H1 (cell line): ENCODE data around the gene PSPN. TPM values are rescaled to one million over a fixed set of nuclear protein-coding genes. Genes with fewer than 3 reads are reported as not detected.

Experiments used
- CTCF ChIA-PET: fragments of 300-600 bp; sonication (Branson Sonifier 250); formaldehyde crosslinking; loops from one replicate; lab custom pipeline; 2021; ENCODE audit not compliant: partially characterized antibody; lab: Charles Lee
- POLR2A ChIA-PET: fragments of 300-600 bp; sonication (Branson Sonifier 250); formaldehyde crosslinking; loops from one replicate; lab custom pipeline; 2021; ENCODE audit warnings: inconsistent platforms; ENCODE audit not compliant: partially characterized antibody; lab: Charles Lee
- DNase-seq, 2 experiments: peaks; one replicate each; pipeline versions ENCODE4 v3.0.0 to v3.0.0-alpha.2; 2010 to 2022; ENCODE audit warnings: low spot score in 2 of 2, low read depth in 1 of 2, mixed read lengths in 1 of 2
- FAIRE-seq: peaks from 2 replicates; lab custom pipeline; 2011; peaks lifted over from hg19 to GRCh38; lab: Jason Lieb, UNC
- H2AFZ ChIP-seq: 2 replicates; pipeline ENCODE4 v1.8.1; 2012; ENCODE audit warnings: low read length, inconsistent platforms
- H2AK5ac ChIP-seq: 2 replicates; pipeline ENCODE4 v1.6.1; 2013; ENCODE audit warnings: low read depth, low read length
- H2BK120ac ChIP-seq: replicated peaks from 2 replicates; pipeline ENCODE3; 2013; ENCODE audit warnings: low read depth, low read length, inconsistent platforms
- H2BK12ac ChIP-seq: 2 replicates; pipeline ENCODE4 v1.6.1; 2013; ENCODE audit warnings: low read depth, low read length
- H2BK15ac ChIP-seq: 2 replicates; pipeline ENCODE4 v1.6.1; 2013; ENCODE audit warnings: low read length
- H2BK20ac ChIP-seq: 2 replicates; pipeline ENCODE4 v1.6.1; 2013; ENCODE audit warnings: low read length
- H2BK5ac ChIP-seq: 2 replicates; pipeline ENCODE4 v1.6.1; 2013; ENCODE audit warnings: low read depth, low read length
- H3K14ac ChIP-seq: 2 replicates; pipeline ENCODE4 v1.6.1; 2013; ENCODE audit warnings: inconsistent platforms; ENCODE audit not compliant: insufficient read length
- H3K18ac ChIP-seq: 2 replicates; pipeline ENCODE4 v1.6.1; 2013; ENCODE audit warnings: low read length; ENCODE audit errors: extremely low read depth
- H3K23ac ChIP-seq: 2 replicates; pipeline ENCODE4 v1.6.1; 2013; ENCODE audit warnings: inconsistent platforms; ENCODE audit not compliant: insufficient read length
- H3K23me2 ChIP-seq: 2 replicates; pipeline ENCODE4 v1.6.1; 2013; ENCODE audit warnings: low read depth, low read length
- H3K27ac ChIP-seq: 2 replicates; pipeline ENCODE4 v1.6.1; 2011; ENCODE audit warnings: low read depth, low read length, inconsistent platforms
- H3K27me3 ChIP-seq, 4 experiments: replicated peaks in 1 of 4; 1 replicate in 1 of 4; 2 replicates in 3 of 4; pipeline versions ENCODE4 v1.6.1 to v1.8.1; 2011 to 2013; ENCODE audit warnings: low read length in 3 of 4, mild to moderate bottlenecking in 3 of 4, inconsistent platforms in 2 of 4, mixed read lengths in 2 of 4, moderate library complexity in 1 of 4; ENCODE audit not compliant: control insufficient read depth in 3 of 4, insufficient read depth in 3 of 4; ENCODE audit errors: extremely low read depth in 1 of 4
- H3K36me3 ChIP-seq, 4 experiments: 2 replicates each; pipeline versions ENCODE4 v1.6.1 to v1.8.1; 2011 to 2013; ENCODE audit warnings: mild to moderate bottlenecking in 4 of 4, low read length in 3 of 4, moderate library complexity in 2 of 4, control low read depth in 1 of 4, inconsistent platforms in 1 of 4; ENCODE audit not compliant: insufficient read depth in 4 of 4, control insufficient read depth in 2 of 4
- H3K4ac ChIP-seq: replicated peaks from 2 replicates; pipeline ENCODE3; 2013; ENCODE audit warnings: low read length, low read depth, mixed read lengths, inconsistent platforms; ENCODE audit not compliant: insufficient read length
- H3K4me1 ChIP-seq, 4 experiments: replicated peaks in 1 of 4; 1 replicate in 1 of 4; 2 replicates in 3 of 4; pipeline versions ENCODE4 v1.6.1 to v1.8.1; 2011 to 2013; ENCODE audit warnings: low read length in 3 of 4, inconsistent platforms in 2 of 4, mixed read lengths in 1 of 4; ENCODE audit not compliant: insufficient read depth in 4 of 4, control insufficient read depth in 3 of 4
- H3K4me2 ChIP-seq, 2 experiments: 2 replicates each; pipeline versions ENCODE4 v1.6.1 to v1.8.1; 2011 to 2013; ENCODE audit warnings: low read depth in 2 of 2, low read length in 2 of 2, control low read depth in 1 of 2, inconsistent platforms in 1 of 2, mild to moderate bottlenecking in 1 of 2; ENCODE audit not compliant: insufficient read depth in 1 of 2
- H3K4me3 ChIP-seq, 4 experiments: fragments of 200-600, 300-600 bp in 1 of 4; sonication (generic), shearing (Covaris generic), sonication (Bioruptor Twin) in 1 of 4; 2 replicates each; pipeline versions ENCODE4 v1.5.1 to v1.8.1; 2011 to 2016; ENCODE audit warnings: low read length in 4 of 4, low read depth in 3 of 4, control low read depth in 2 of 4, inconsistent platforms in 2 of 4, mild to moderate bottlenecking in 2 of 4, mixed read lengths in 1 of 4, moderate library complexity in 1 of 4; ENCODE audit not compliant: insufficient read depth in 2 of 4; ENCODE audit errors: extremely low read depth in 1 of 4
- H3K56ac ChIP-seq: replicated peaks from 2 replicates; pipeline ENCODE3; 2013; ENCODE audit warnings: low read depth, mild to moderate bottlenecking, mixed read lengths, low read length, inconsistent platforms; ENCODE audit not compliant: insufficient read length
- H3K79me1 ChIP-seq: 2 replicates; pipeline ENCODE4 v1.6.1; 2013; ENCODE audit warnings: low read depth, low read length, control low read depth
- H3K79me2 ChIP-seq, 2 experiments: 2 replicates each; pipeline versions ENCODE4 v1.6.1 to v1.8.1; 2012 to 2013; ENCODE audit warnings: low read length in 2 of 2, mild to moderate bottlenecking in 2 of 2, inconsistent platforms in 1 of 2; ENCODE audit not compliant: insufficient read depth in 2 of 2, control insufficient read depth in 1 of 2
- H3K9ac ChIP-seq, 4 experiments: replicated peaks in 1 of 4; 1 replicate in 1 of 4; 2 replicates in 3 of 4; pipeline versions ENCODE4 v1.6.1 to v1.8.1; 2011 to 2013; ENCODE audit warnings: low read depth in 3 of 4, low read length in 3 of 4, control low read depth in 2 of 4, mild to moderate bottlenecking in 2 of 4, moderate library complexity in 2 of 4, inconsistent platforms in 1 of 4; ENCODE audit errors: extremely low read depth in 1 of 4
- H3K9me3 ChIP-seq, 2 experiments: 2 replicates each; pipeline versions ENCODE4 v1.6.1 to v1.8.1; 2012 to 2013; ENCODE audit warnings: mild to moderate bottlenecking in 2 of 2, moderate library complexity in 2 of 2, control low read depth in 1 of 2, inconsistent platforms in 1 of 2, low read depth in 1 of 2, low read length in 1 of 2, mixed read lengths in 1 of 2; ENCODE audit not compliant: insufficient read depth in 2 of 2
- H4K20me1 ChIP-seq, 2 experiments: replicated peaks in 1 of 2; 2 replicates each; pipeline versions ENCODE3 to v1.8.1; 2011 to 2013; ENCODE audit warnings: inconsistent platforms in 2 of 2, low read length in 2 of 2, mild to moderate bottlenecking in 1 of 2; ENCODE audit not compliant: insufficient read depth in 2 of 2, control insufficient read depth in 1 of 2
- H4K5ac ChIP-seq: 2 replicates; pipeline ENCODE4 v1.6.1; 2013; ENCODE audit warnings: low read length, low read depth, mixed read lengths, inconsistent platforms; ENCODE audit not compliant: insufficient read length
- H4K8ac ChIP-seq: 2 replicates; pipeline ENCODE4 v1.8.0; 2013; ENCODE audit warnings: mild to moderate bottlenecking, moderate library complexity, low read length, inconsistent platforms; ENCODE audit not compliant: insufficient read depth; ENCODE audit errors: extremely low read depth
- H4K91ac ChIP-seq: replicated peaks from 2 replicates; pipeline ENCODE3; 2013; ENCODE audit warnings: low read length, mixed read lengths, inconsistent platforms; ENCODE audit not compliant: insufficient read length
- BACH1 ChIP-seq: IDR thresholded peaks from 2 replicates; pipeline ENCODE4 v1.6.1; 2012; ENCODE audit warnings: low read length, improper control_type of control experiment
- BRCA1 ChIP-seq: IDR thresholded peaks from 2 replicates; pipeline ENCODE4 v1.6.1; 2012; ENCODE audit warnings: low read depth, low read length, improper control_type of control experiment
- FOSL1 ChIP-seq: IDR thresholded peaks from 2 replicates; pipeline ENCODE4 v1.6.1; 2011; ENCODE audit warnings: mild to moderate bottlenecking, low read depth, low read length, moderate library complexity; ENCODE audit not compliant: insufficient read depth
- KDM1A ChIP-seq: fragments of 200-600, 300-600 bp; sonication (generic); IDR thresholded peaks from 2 replicates; pipeline ENCODE4 v1.7.1; 2016; ENCODE audit warnings: mild to moderate bottlenecking, low read length, borderline replicate concordance
- NRF1 ChIP-seq: IDR thresholded peaks from 2 replicates; pipeline ENCODE4 v1.6.1; 2011; ENCODE audit warnings: mild to moderate bottlenecking, low read depth, low read length, improper control_type of control experiment
- PHF8 ChIP-seq: fragments of 200-600 bp; sonication (generic); conservative IDR thresholded peaks from 2 replicates; pipeline ENCODE4 v1.7.1; 2012; ENCODE audit warnings: low read depth, mild to moderate bottlenecking, inconsistent platforms, low read length, moderate library complexity
- RNF2 ChIP-seq: fragments of 200-900, 300-1000 bp; sonication (generic); IDR thresholded peaks from 2 replicates; pipeline ENCODE4 v1.7.1; 2016; ENCODE audit warnings: borderline replicate concordance, low read depth, mild to moderate bottlenecking, antibody characterized with exemption, low read length; ENCODE audit not compliant: poor library complexity, severe bottlenecking; ENCODE audit errors: missing control alignments
- SIN3A ChIP-seq, 2 experiments: IDR thresholded peaks in 1 of 2; conservative IDR thresholded peaks in 1 of 2; 2 replicates each; pipeline ENCODE4 v1.6.1; 2011 to 2012; ENCODE audit warnings: low read length in 2 of 2, improper control_type of control experiment in 1 of 2, low read depth in 1 of 2, mild to moderate bottlenecking in 1 of 2
- SIRT6 ChIP-seq: IDR thresholded peaks from one replicate; pipeline ENCODE4 v1.7.1; 2012; ENCODE audit warnings: low read length, inconsistent platforms
- SIX5 ChIP-seq: IDR thresholded peaks from 2 replicates; pipeline ENCODE4 v1.6.1; 2011; ENCODE audit warnings: mild to moderate bottlenecking, low read depth, low read length
- TCF12 ChIP-seq: IDR thresholded peaks from 2 replicates; pipeline ENCODE4 v1.6.1; 2011; ENCODE audit warnings: low read depth, mild to moderate bottlenecking, low read length
- WGBS, 2 experiments: shearing (Covaris generic) in 1 of 2; methylation state at CpG; one replicate each; pipeline versions ENCODE4 v1.1.6 to v1.1.7; 2013 to 2015; ENCODE audit warnings: low lambda C conversion rate in 2 of 2, mixed read lengths in 2 of 2, inconsistent platforms in 1 of 2, low coverage in 1 of 2, missing lambda C conversion rate in 1 of 2; ENCODE audit not compliant: insufficient replicate concordance in 2 of 2, insufficient coverage in 1 of 2, insufficient read length in 1 of 2; ENCODE audit errors: extremely low coverage in 1 of 2, missing lambda C conversion rate in 1 of 2; 5-methylcytosine and 5-hydroxymethylcytosine counted together
- polyA plus RNA-seq, 7 experiments: library from polyadenylated mRNA; depleted of rRNA in 3 of 7; stranded (reverse) in 5 of 7; unstranded in 2 of 7; fragments of >200 nt in 5 of 7; fragments of 200-250 nt in 2 of 7; gene quantifications; 1 replicate in 5 of 7; 2 replicates in 1 of 7; 4 replicates in 1 of 7; pipeline versions ENCODE4 v1.2.1 to v1.2.3, GENCODE V29; 2011 to 2013; ENCODE audit warnings: missing spikeins in 2 of 7, mixed read lengths in 2 of 7
- total RNA-seq: library from RNA; stranded (reverse); fragmentation: NEBNext Ultra II Directional; extraction: Animal tissue kit (Norgen Biotek cat#: 25700); gene quantifications from 2 replicates; pipeline ENCODE4 v1.2.1, GENCODE V29; 2021
- TF ChIP-seq, protein P1 (sequence below): IDR thresholded peaks from 2 replicates; pipeline ENCODE4 v1.6.1; 2011; ENCODE audit warnings: low read depth, mild to moderate bottlenecking, low read length; ENCODE audit not compliant: insufficient read depth

PSPN gene
- total and polyA plus RNA-seq, 2 of the 8 experiments (the other 6 are each of a cell fraction or from before 2014, with no cell fraction given), result 1.0 to 2.1 TPM

GRCh38 chr19:6334490-6335285 lies 41.0 kb downstream of the PSPN start:
- H3K14ac ChIP-seq, result no peak overlapping the region
- no peak overlapping the region for H2BK5ac ChIP-seq
- H3K4ac ChIP-seq, result no peak overlapping the region
- H3K56ac ChIP-seq, result no peak overlapping the region
- ChIA-PET CTCF (interaction anchor here (1.8 kb wide), 1 partner anchor 19 kb away, joined by 5 read pairs; no protein-coding TSS in a partner anchor), POLR2A (no interaction called here)
- no peak overlapping the region for H2BK120ac ChIP-seq
- WGBS, 2 experiments, result 75% methylated on average over 6 of the region's 6 CpGs; no CpG with 5 or more reads in 1 of the 2 experiments
- H3K18ac ChIP-seq, result no peak overlapping the region
- H4K20me1 ChIP-seq, result no peaks in the 10 kb centered on the region
- H3K9me3 ChIP-seq, result peaks cover 0 to 2% of the 10 kb centered on the region in 2 experiments; a peak in 2 of 4 replicates
- H3K23me2 ChIP-seq, result no peaks in the 10 kb centered on the region
- no peaks in the 10 kb centered on the region for H3K79me2 ChIP-seq
- H3K4me3 ChIP-seq, result no peak overlapping the region
- H2AFZ ChIP-seq, result no peak overlapping the region
- H2BK15ac ChIP-seq, result no peak overlapping the region
- FAIRE-seq, result no peak
- H2BK12ac ChIP-seq, result no peak overlapping the region
- no peak overlapping the region for H4K5ac ChIP-seq
- H3K27ac ChIP-seq, result no peak overlapping the region
- no peak overlapping the region for H4K8ac ChIP-seq
- no peak overlapping the region for H3K23ac ChIP-seq
- H3K27me3 ChIP-seq, result no peaks in the 10 kb centered on the region
- no peak overlapping the region for H4K91ac ChIP-seq
- no peak overlapping the region for H3K4me2 ChIP-seq
- no peaks in the 10 kb centered on the region for H3K79me1 ChIP-seq
- H3K9ac ChIP-seq, result no peak overlapping the region
- no peak overlapping the region for H2BK20ac ChIP-seq
- H3K36me3 ChIP-seq, result no peaks in the 10 kb centered on the region
- no peak for DNase-seq
- no peak overlapping the region for H2AK5ac ChIP-seq
- H3K4me1 ChIP-seq, result no peaks in the 10 kb centered on the region
- no peak for TF ChIP-seq PHF8
- TF ChIP-seq SIRT6, result no peak
- TF ChIP-seq KDM1A, result no peak
- TF ChIP-seq SIN3A (conservative IDR thresholded peaks at IDR 0.05 in 1 of 2, IDR thresholded peaks at IDR 0.05 in 1 of 2; ENCODE audit: low read depth in 1 of 2, low read length in 2 of 2), result no peak
- TF ChIP-seq FOSL1, result no peak
- TF ChIP-seq RNF2, result no peak
- TF ChIP-seq, protein P1, sequence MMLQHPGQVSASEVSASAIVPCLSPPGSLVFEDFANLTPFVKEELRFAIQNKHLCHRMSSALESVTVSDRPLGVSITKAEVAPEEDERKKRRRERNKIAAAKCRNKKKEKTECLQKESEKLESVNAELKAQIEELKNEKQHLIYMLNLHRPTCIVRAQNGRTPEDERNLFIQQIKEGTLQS, result no peak
- no peak for TF ChIP-seq BRCA1
- TF ChIP-seq SIX5, result no peak
- TF ChIP-seq BACH1, result no peak
- no peak for TF ChIP-seq NRF1
- TF ChIP-seq TCF12, result no peak
